ENCODE data around the gene CHCHD6.
A peak's percentile ranks its signal among the peaks of the same experiment; 100 is the strongest.

Gene CHCHD6

DNA sequence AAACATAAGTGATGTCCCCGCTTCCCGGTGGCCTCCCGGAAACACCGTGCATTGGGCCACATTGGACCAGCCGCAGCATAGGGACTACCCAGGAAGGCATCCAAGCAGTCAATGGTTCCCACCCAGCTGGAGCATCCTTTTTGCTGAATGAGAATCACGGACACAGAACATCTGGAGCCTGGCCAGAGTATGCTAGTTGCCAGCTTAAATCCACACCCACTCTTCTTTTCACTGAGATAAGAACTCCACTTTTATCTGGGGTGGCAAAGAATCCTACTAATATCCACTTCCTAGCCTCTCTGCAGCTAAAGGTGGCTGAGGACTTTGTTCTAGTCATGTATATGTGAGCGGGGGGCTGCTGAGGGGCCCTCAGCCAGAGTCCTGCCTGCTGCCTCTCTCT, 183.6 kb downstream of the CHCHD6 start:
- Histone ChIP-seq H3K79me2 (ENCODE audit: control insufficient read depth, insufficient read depth, low read length, unreplicated experiment) (no peaks in the 10 kb centered on the region), H2AFZ (ENCODE audit: low read length, unreplicated experiment) (no peak overlapping the region), H3K4me1 (ENCODE audit: control insufficient read depth, insufficient read depth, low read length, unreplicated experiment) (peaks cover 12% of the 10 kb centered on the region), H3K27ac (ENCODE audit: low read depth, low read length) (no peak overlapping the region), H3K36me3 (ENCODE audit: insufficient read depth, low read length) (no peaks in the 10 kb centered on the region), H3K4me3 (ENCODE audit: low read depth, low read length) (no peak overlapping the region), H3K27me3 (ENCODE audit: insufficient read depth, low read length) (no peaks in the 10 kb centered on the region)

DNA sequence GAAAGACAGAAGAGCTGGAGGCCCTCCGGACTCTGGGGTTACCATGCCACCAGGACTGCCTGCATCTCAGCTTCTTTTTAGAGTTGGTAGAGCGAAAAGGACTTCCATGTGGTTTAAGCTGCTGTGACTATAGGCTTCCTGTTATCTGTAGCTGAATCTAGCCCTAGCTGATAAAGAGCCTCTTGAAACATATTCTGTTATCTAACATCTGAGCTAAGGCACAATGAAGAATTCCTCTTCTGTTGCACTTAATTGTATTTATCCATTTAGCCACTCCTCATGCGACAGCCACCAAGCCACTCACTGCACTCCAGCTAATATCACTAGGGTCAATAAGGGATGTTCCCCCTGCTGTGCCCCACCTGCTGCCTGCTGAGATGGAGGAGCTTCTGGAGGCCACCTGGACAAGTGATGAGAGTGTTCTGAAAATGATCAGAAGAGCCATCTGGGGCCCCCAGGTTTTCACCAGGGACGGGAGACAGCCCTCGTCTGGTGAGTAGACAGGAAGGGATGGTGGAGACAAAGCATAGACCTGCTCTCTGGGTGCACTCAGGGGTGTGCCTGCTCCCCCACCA, 184.2 kb downstream of the CHCHD6 start:
- no peak overlapping the region for H2AFZ ChIP-seq (ENCODE audit: low read length, unreplicated experiment)
- no peak overlapping the region for H3K27ac ChIP-seq (ENCODE audit: low read depth, low read length)
- H3K79me2 ChIP-seq (ENCODE audit: control insufficient read depth, insufficient read depth, low read length, unreplicated experiment): no peaks in the 10 kb centered on the region
- no peaks in the 10 kb centered on the region for H3K27me3 ChIP-seq (ENCODE audit: insufficient read depth, low read length)
- H3K36me3 ChIP-seq (ENCODE audit: insufficient read depth, low read length): no peaks in the 10 kb centered on the region
- H3K4me1 ChIP-seq (ENCODE audit: control insufficient read depth, insufficient read depth, low read length, unreplicated experiment): peaks cover 8% of the 10 kb centered on the region
- no peak overlapping the region for H3K4me3 ChIP-seq (ENCODE audit: low read depth, low read length)

DNA sequence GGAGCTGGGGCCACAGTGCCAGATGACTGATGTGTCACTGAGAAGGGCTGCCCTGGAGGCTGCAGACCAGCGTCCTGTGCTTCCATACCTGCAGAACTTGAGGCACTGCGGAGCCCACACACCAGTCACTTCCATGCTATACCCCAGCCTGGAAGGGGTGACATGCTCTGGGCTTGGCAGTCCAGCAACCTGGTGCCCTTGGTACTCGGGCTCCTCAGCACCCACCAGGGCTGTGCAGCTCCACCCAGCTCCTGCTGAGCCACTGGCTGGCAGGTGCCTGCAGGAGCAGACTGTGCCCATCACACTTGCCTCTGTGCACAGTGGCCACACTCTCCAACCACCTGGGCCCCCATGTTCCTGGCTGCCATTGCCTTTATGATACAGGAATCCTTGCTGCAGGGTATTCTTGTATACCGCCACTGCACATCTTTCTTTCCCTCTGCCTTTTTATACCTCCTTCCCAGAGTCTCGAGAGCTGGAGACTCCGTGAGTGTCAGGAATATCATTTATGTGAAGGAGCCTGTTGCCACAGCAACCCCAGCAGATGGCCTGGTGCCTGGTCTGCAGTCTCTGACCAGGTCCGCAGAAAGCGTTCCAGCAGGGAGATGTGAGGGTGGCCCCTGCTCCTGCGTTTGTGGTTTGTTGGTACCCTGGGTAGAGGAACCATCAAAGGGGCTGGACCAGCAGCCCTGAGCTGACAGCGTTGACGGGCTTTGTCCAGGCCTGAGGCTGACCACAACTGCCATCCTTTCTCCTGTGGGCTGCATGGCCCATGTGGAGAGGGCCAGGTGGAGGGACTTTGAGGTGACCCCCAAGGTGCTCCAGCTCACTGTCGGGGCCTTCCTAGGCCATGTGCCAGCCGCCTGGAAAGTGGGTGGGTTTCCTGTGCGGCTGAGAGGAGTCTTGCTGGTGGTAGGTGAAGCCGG, 185.5 kb downstream of the CHCHD6 start:
- Histone ChIP-seq H3K27me3 (ENCODE audit: insufficient read depth, low read length) (no peaks in the 10 kb centered on the region), H3K4me3 (ENCODE audit: low read depth, low read length) (no peak overlapping the region), H2AFZ (ENCODE audit: low read length, unreplicated experiment) (no peak overlapping the region), H3K36me3 (ENCODE audit: insufficient read depth, low read length) (no peaks in the 10 kb centered on the region), H3K79me2 (ENCODE audit: control insufficient read depth, insufficient read depth, low read length, unreplicated experiment) (no peaks in the 10 kb centered on the region), H3K27ac (ENCODE audit: low read depth, low read length) (no peak overlapping the region), H3K4me1 (ENCODE audit: control insufficient read depth, insufficient read depth, low read length, unreplicated experiment) (no peaks in the 10 kb centered on the region)

DNA sequence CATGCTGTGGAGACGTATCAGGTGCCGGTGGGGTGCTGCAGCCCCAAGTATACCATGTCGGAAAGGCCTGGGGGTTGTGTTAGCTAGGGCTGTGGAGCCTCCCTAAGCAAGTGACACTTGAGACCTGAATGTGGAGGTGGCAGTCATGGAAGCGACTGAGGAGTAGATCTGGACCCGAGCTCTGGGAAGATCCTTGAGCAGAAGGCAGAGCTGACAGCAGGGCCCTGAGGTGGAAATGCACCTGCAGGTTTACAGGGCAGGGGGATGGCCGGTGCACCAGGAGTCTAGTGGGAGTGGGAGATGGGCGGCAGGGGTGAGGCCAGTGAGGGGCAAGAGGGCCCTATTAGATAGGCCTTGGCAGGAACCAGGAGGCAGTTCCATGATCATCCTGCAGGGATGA, 187.1 kb downstream of the CHCHD6 start:
- Histone ChIP-seq H3K27me3 (ENCODE audit: insufficient read depth, low read length) (no peaks in the 10 kb centered on the region), H2AFZ (ENCODE audit: low read length, unreplicated experiment) (no peak overlapping the region)

DNA sequence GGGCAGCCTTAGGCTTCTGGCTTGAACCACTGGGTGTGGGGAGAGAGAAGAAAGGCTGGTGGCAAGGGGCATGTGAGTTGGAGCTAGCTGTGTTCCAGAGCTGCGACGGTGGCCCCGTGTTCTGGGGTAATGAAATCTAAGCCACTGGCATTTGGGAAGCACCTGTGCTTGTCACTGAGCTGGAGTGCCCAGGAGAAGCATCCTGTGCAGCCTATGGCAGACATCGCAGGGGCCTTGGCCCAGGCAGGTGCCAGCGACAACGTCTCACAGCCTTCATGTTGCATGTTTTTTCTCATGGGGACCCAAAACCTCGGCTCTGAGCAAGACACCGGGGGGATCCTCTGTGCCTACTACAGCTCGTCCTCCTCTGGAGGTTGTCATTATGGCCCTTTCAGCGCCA, 187.8 kb downstream of the CHCHD6 start:
- H2AFZ ChIP-seq (ENCODE audit: low read length, unreplicated experiment): no peak overlapping the region
- H3K4me1 ChIP-seq (ENCODE audit: control insufficient read depth, insufficient read depth, low read length, unreplicated experiment): peaks cover 16% of the 10 kb centered on the region
- H3K36me3 ChIP-seq (ENCODE audit: insufficient read depth, low read length): no peaks in the 10 kb centered on the region
- H3K27ac ChIP-seq (ENCODE audit: low read depth, low read length): no peak overlapping the region
- H3K27me3 ChIP-seq (ENCODE audit: insufficient read depth, low read length): no peaks in the 10 kb centered on the region
- no peaks in the 10 kb centered on the region for H3K79me2 ChIP-seq (ENCODE audit: control insufficient read depth, insufficient read depth, low read length, unreplicated experiment)
- no peak overlapping the region for H3K4me3 ChIP-seq (ENCODE audit: low read depth, low read length)

More for the DNA sequence above, 187.1 kb downstream of the CHCHD6 start:
- H3K36me3 ChIP-seq (ENCODE audit: insufficient read depth, low read length): no peaks in the 10 kb centered on the region
- H3K4me1 ChIP-seq (ENCODE audit: control insufficient read depth, insufficient read depth, low read length, unreplicated experiment): peaks cover 11% of the 10 kb centered on the region
- H3K79me2 ChIP-seq (ENCODE audit: control insufficient read depth, insufficient read depth, low read length, unreplicated experiment): no peaks in the 10 kb centered on the region
- no peak overlapping the region for H3K27ac ChIP-seq (ENCODE audit: low read depth, low read length)
- no peak overlapping the region for H3K4me3 ChIP-seq (ENCODE audit: low read depth, low read length)

DNA sequence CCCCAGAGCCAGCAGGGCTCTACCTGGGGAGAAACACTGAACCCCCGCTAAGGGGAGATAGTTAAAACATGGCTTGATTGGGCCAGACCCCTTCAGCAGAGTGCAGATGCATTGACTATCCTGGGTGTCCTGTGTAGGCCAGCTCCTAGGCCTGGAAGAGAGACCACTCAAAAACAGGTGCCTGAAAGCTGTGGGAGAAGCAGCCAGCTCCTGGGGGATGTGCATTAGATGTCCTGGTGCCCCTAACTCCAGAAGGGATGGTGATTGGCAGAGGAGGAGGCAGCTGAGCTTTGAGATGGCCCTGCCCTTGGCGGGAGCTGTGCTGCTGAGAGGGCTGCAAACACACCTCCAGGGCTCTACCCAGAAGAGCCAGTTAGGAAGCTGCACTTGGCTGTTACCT, 189.6 kb downstream of the CHCHD6 start:
- peaks cover 16% of the 10 kb centered on the region for H3K4me1 ChIP-seq (ENCODE audit: control insufficient read depth, insufficient read depth, low read length, unreplicated experiment)
- H3K27ac ChIP-seq (ENCODE audit: low read depth, low read length): no peak overlapping the region

DNA sequence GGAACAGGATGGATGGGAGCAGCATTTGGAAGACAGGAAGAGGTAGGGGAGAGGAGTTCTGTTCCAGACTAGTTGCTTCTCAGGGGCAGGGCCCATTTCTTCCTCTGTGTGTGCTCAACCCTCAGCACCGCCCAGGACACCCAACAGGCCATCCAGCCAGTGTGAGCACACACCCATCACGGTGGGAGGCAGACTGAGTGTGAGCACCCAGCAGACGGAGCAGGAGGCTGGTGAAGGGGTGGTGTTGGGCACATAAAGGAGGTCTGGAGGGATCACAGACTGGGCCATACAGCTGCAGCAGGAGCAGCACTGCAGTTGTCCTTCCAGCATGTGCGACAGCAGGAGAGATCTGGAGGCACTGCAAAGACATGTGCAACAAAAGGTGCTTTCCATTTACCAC, 190.4 kb downstream of the CHCHD6 start:
- H2AFZ ChIP-seq (ENCODE audit: low read length, unreplicated experiment): no peak overlapping the region
- no peak overlapping the region for H3K27ac ChIP-seq (ENCODE audit: low read depth, low read length)
- no peaks in the 10 kb centered on the region for H3K27me3 ChIP-seq (ENCODE audit: insufficient read depth, low read length)
- no peaks in the 10 kb centered on the region for H3K36me3 ChIP-seq (ENCODE audit: insufficient read depth, low read length)
- H3K4me1 ChIP-seq (ENCODE audit: control insufficient read depth, insufficient read depth, low read length, unreplicated experiment): peaks cover 16% of the 10 kb centered on the region
- no peak overlapping the region for H3K4me3 ChIP-seq (ENCODE audit: low read depth, low read length)
- H3K79me2 ChIP-seq (ENCODE audit: control insufficient read depth, insufficient read depth, low read length, unreplicated experiment): no peaks in the 10 kb centered on the region

More for the DNA sequence above, 189.6 kb downstream of the CHCHD6 start:
- Histone ChIP-seq H2AFZ (ENCODE audit: low read length, unreplicated experiment) (no peak overlapping the region), H3K79me2 (ENCODE audit: control insufficient read depth, insufficient read depth, low read length, unreplicated experiment) (no peaks in the 10 kb centered on the region), H3K4me3 (ENCODE audit: low read depth, low read length) (no peak overlapping the region), H3K36me3 (ENCODE audit: insufficient read depth, low read length) (no peaks in the 10 kb centered on the region), H3K27me3 (ENCODE audit: insufficient read depth, low read length) (no peaks in the 10 kb centered on the region)

DNA sequence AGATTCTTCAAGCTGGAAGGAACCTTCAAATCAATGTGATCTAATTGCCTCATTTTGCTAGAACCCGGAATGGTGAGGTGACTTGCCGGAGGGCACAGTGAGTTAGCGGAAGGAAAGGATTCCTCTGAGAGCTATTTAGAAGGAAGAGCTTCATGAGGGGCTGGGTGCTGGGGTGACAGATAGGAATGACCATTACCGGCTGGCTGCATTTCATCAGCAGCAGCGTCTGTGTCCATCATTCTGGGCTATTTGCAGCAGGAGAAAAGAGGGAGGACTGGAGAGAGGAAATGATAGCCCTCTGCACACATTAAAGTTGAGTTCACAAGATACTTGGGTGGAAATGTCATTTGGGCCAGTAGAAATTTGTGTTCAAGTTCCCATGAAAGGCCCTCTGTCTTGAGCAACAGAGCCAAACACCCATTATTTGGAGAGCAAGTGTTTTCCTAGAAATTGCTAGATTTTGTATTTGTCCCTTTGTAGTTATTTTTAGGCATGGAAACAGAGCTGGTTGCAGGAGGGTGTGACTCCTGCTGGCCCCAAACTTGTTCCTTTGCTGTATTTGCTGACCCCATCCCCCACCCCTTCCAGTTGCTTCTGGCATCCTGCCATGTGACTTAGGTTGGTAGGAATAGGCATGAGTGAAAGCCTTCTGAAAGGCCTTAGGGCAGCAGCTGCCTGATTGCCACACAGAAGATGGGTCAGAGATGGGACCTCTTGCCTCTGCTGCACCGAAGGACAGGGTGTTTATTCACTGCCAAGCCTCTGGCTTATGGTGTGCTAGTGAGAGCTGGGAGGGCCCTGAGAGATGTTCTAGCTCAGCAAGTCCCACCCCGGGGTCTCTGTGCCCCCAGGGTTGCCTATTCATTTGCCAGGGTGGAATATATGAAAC, 191.4 kb downstream of the CHCHD6 start:
- Histone ChIP-seq H3K4me1 (ENCODE audit: control insufficient read depth, insufficient read depth, low read length, unreplicated experiment) (peaks cover 16% of the 10 kb centered on the region), H3K79me2 (ENCODE audit: control insufficient read depth, insufficient read depth, low read length, unreplicated experiment) (no peaks in the 10 kb centered on the region), H3K4me3 (ENCODE audit: low read depth, low read length) (no peak overlapping the region), H2AFZ (ENCODE audit: low read length, unreplicated experiment) (no peak overlapping the region), H3K27ac (ENCODE audit: low read depth, low read length) (peak overlapping the region; percentile 25; the same call in 1 of the 2 replicates), H3K36me3 (ENCODE audit: insufficient read depth, low read length) (no peaks in the 10 kb centered on the region), H3K27me3 (ENCODE audit: insufficient read depth, low read length) (no peaks in the 10 kb centered on the region)

DNA sequence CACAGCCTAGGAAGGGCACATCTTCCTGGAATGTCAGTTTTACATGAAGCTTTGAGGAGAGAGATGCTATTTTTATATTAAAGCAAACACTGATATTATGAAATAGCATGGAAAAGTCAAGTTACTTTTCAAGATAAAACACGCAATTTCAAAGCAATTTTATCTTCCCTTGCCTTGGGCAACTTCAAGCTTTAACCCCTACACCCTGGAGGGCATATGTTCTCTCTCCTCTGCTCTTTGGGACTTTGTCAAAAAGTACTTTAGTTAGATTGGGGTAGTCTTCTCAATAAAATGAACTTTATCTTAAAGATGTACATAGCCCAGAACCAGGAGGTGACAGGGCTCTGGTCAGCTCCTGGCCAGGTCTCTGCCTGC, 192.0 kb downstream of the CHCHD6 start:
- Histone ChIP-seq H3K27ac (ENCODE audit: low read depth, low read length) (peak overlapping the region; percentile 25; the same call in 1 of the 2 replicates), H3K36me3 (ENCODE audit: insufficient read depth, low read length) (no peaks in the 10 kb centered on the region)

DNA sequence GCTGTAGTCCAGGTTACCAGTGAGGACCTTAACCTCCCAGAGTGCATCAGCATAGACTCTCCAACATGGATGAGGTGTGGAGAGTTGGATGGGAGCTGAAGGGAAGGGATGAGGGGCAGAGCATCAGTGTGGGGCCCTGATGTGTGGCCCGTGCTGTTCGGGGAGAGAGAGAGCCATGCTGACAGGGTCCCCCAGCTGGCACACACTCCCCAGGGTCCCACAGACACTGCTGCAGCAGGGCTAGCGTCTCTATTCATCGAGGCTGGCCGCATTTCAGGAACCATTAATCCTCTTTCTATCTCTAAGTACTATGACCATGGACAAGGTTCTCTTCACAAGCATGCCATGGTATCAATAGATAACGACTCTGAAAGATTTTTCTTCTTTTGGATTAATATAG, 192.9 kb downstream of the CHCHD6 start:
- peaks cover 16% of the 10 kb centered on the region for H3K4me1 ChIP-seq (ENCODE audit: control insufficient read depth, insufficient read depth, low read length, unreplicated experiment)
- no peak overlapping the region for H3K27ac ChIP-seq (ENCODE audit: low read depth, low read length)

More for the DNA sequence above, 192.0 kb downstream of the CHCHD6 start:
- no peak overlapping the region for H3K4me3 ChIP-seq (ENCODE audit: low read depth, low read length)
- H3K4me1 ChIP-seq (ENCODE audit: control insufficient read depth, insufficient read depth, low read length, unreplicated experiment): peaks cover 16% of the 10 kb centered on the region
- H2AFZ ChIP-seq (ENCODE audit: low read length, unreplicated experiment): no peak overlapping the region
- no peaks in the 10 kb centered on the region for H3K79me2 ChIP-seq (ENCODE audit: control insufficient read depth, insufficient read depth, low read length, unreplicated experiment)
- H3K27me3 ChIP-seq (ENCODE audit: insufficient read depth, low read length): no peaks in the 10 kb centered on the region

More for the DNA sequence above, 192.9 kb downstream of the CHCHD6 start:
- Histone ChIP-seq H3K36me3 (ENCODE audit: insufficient read depth, low read length) (no peaks in the 10 kb centered on the region), H3K79me2 (ENCODE audit: control insufficient read depth, insufficient read depth, low read length, unreplicated experiment) (no peaks in the 10 kb centered on the region), H2AFZ (ENCODE audit: low read length, unreplicated experiment) (no peak overlapping the region), H3K27me3 (ENCODE audit: insufficient read depth, low read length) (no peaks in the 10 kb centered on the region), H3K4me3 (ENCODE audit: low read depth, low read length) (no peak overlapping the region)

Measured in ACC112 (cell line).